Gastrocnemius medialis (tissue), 4 donors: ENCODE data around the gene NMBR.

Experiments used
- POLR2A ChIP-seq, 2 donors: fragments of 450-650 bp; IDR thresholded peaks; one replicate each; pipeline ENCODE4 v1.6.1; 2017; ENCODE audit warnings: antibody characterized with exemption in 2 of 2, mild to moderate bottlenecking in 2 of 2, moderate library complexity in 2 of 2
- TF ChIP-seq, protein P1 (sequence below), 5 experiments: fragments of 450-650 bp in 3 of 5; fragments of 200-600 bp in 2 of 5; sonication (generic) in 2 of 5; IDR thresholded peaks in 4 of 5; conservative IDR thresholded peaks in 1 of 5; 1 replicate in 4 of 5; 2 replicates in 1 of 5; pipeline ENCODE4 v1.5.1; 2016 to 2019; ENCODE audit warnings: antibody characterized with exemption in 5 of 5, mild to moderate bottlenecking in 3 of 5, moderate library complexity in 3 of 5

DNA sequence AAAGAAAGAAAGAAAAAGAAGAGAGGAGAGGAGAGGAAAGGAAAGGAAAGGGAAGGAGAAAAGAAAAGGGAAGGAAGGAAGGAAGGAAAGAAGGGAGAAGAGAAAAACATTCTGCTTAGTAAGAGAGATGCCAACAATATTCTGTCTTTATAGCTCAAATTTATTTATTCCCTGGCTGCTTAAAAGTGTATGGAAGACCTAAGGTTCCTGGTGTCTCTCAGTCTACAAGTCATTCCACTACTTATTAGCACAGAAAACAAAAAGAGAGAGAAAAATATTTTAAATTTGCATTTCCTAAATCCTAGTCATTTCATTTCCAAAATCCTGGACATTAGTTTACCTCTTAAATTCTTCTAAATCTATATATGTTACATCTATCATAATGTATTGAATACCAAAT is 67.8 kb downstream of the NMBR start:
- TF ChIP-seq, protein P1, sequence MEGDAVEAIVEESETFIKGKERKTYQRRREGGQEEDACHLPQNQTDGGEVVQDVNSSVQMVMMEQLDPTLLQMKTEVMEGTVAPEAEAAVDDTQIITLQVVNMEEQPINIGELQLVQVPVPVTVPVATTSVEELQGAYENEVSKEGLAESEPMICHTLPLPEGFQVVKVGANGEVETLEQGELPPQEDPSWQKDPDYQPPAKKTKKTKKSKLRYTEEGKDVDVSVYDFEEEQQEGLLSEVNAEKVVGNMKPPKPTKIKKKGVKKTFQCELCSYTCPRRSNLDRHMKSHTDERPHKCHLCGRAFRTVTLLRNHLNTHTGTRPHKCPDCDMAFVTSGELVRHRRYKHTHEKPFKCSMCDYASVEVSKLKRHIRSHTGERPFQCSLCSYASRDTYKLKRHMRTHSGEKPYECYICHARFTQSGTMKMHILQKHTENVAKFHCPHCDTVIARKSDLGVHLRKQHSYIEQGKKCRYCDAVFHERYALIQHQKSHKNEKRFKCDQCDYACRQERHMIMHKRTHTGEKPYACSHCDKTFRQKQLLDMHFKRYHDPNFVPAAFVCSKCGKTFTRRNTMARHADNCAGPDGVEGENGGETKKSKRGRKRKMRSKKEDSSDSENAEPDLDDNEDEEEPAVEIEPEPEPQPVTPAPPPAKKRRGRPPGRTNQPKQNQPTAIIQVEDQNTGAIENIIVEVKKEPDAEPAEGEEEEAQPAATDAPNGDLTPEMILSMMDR (IDR thresholded peaks at IDR 0.05 in 4 of 5, conservative IDR thresholded peaks at IDR 0.05 in 1 of 5) = no peak
- TF ChIP-seq POLR2A (IDR thresholded peaks at IDR 0.05) = no peak
